CD4-positive, alpha-beta memory T cell (primary cell): ENCODE data around the gene CDK5RAP2. TPM values are rescaled to one million over a fixed set of nuclear protein-coding genes. Genes with fewer than 3 reads are reported as not detected.
A peak's percentile ranks its signal among the peaks of the same experiment; 100 is the strongest.
"Not testable (repeated sequence)": the region's sequence is repeated elsewhere in the genome, so short reads cannot be mapped to it uniquely, and the experiment has no call there.

Experiments
- CTCF ChIA-PET: fragments of 350-600 bp; sonication (Branson Sonifier 250); formaldehyde crosslinking; loops from one replicate; lab custom pipeline; 2021; ENCODE audit warnings: inconsistent platforms; ENCODE audit not compliant: partially characterized antibody; lab: Charles Lee
- POLR2A ChIA-PET: fragments of 350-600 bp; sonication (Branson Sonifier 250); formaldehyde crosslinking; loops from one replicate; lab custom pipeline; 2021; ENCODE audit not compliant: partially characterized antibody; lab: Charles Lee
- DNase-seq, 5 donors: peaks; one replicate each; pipeline versions ENCODE4 v3.0.0 to v3.0.0-alpha.2; 2020 to 2022; ENCODE audit warnings: mixed read lengths in 1 of 5
- H3K27ac ChIP-seq: one replicate; pipeline ENCODE4 v1.7.0; 2013; ENCODE audit warnings: low read depth, low read length
- H3K27me3 ChIP-seq: 2 replicates; pipeline ENCODE4 v1.7.0; 2013; ENCODE audit warnings: mild to moderate bottlenecking, low read length, moderate library complexity; ENCODE audit not compliant: insufficient read depth
- H3K36me3 ChIP-seq: 2 replicates; pipeline ENCODE4 v1.7.0; 2013; ENCODE audit warnings: mild to moderate bottlenecking, low read length, moderate library complexity; ENCODE audit not compliant: insufficient read depth
- H3K4me1 ChIP-seq: 2 replicates; pipeline ENCODE4 v1.7.0; 2013; ENCODE audit warnings: mild to moderate bottlenecking, low read length, moderate library complexity; ENCODE audit not compliant: insufficient read depth
- H3K4me3 ChIP-seq, 2 donors: one replicate each; pipeline ENCODE4 v1.7.0; 2013; ENCODE audit warnings: low read length in 2 of 2, mild to moderate bottlenecking in 1 of 2
- H3K9me3 ChIP-seq, 2 donors: one replicate each; pipeline ENCODE4 v1.7.0; 2013; ENCODE audit warnings: low read length in 2 of 2, control low read depth in 1 of 2; ENCODE audit not compliant: control insufficient read depth in 1 of 2
- H3K27ac Mint-ChIP-seq, 7 donors: one replicate each; pipeline ENCODE4 v1.8.0; 2020 to 2021; ENCODE audit warnings: mixed read lengths in 7 of 7, mild to moderate bottlenecking in 6 of 7, inconsistent platforms in 3 of 7, moderate library complexity in 3 of 7
- H3K27me3 Mint-ChIP-seq, 2 donors: one replicate each; pipeline ENCODE4 v1.8.0; 2020 to 2021; ENCODE audit warnings: mixed read lengths in 2 of 2
- H3K36me3 Mint-ChIP-seq, 2 donors: one replicate each; pipeline ENCODE4 v1.8.0; 2020 to 2021; ENCODE audit warnings: mixed read lengths in 2 of 2, inconsistent platforms in 1 of 2, mild to moderate bottlenecking in 1 of 2
- H3K4me1 Mint-ChIP-seq, 4 donors: one replicate each; pipeline ENCODE4 v1.8.0; 2020 to 2021; ENCODE audit warnings: mixed read lengths in 4 of 4, mild to moderate bottlenecking in 1 of 4
- H3K4me3 Mint-ChIP-seq, 8 donors: one replicate each; pipeline ENCODE4 v1.8.0; 2020 to 2021; ENCODE audit warnings: mixed read lengths in 8 of 8, mild to moderate bottlenecking in 7 of 8, moderate library complexity in 6 of 8, inconsistent platforms in 3 of 8
- H3K9me3 Mint-ChIP-seq, 8 donors: one replicate each; pipeline ENCODE4 v1.8.0; 2020 to 2021; ENCODE audit warnings: mixed read lengths in 8 of 8, mild to moderate bottlenecking in 5 of 8, inconsistent platforms in 3 of 8, moderate library complexity in 1 of 8
- intact Hi-C: fragments of 100-400 bp; cut with micrococcal nuclease; formaldehyde crosslinking; loops from one replicate; pipeline ENCODE4 v1.15.1; 2023
- polyA plus RNA-seq, 2 donors: library from polyadenylated mRNA; unstranded; fragments of 300-500 nt; fragmentation: Illumina TruSeq; gene quantifications; one replicate each; pipeline ENCODE4 v1.2.3, GENCODE V29; 2021
- total RNA-seq, 2 experiments: library from RNA; stranded (reverse); gene quantifications; one replicate each; pipeline ENCODE4 v1.2.3, GENCODE V29; 2021

Gene CDK5RAP2
- total and polyA plus RNA-seq, 4 experiments from 2014 or later: 3.9 to 102 (median 59.4) TPM

- H3K27ac Mint-ChIP-seq, H3K9me3 Mint-ChIP-seq, H3K4me1 Mint-ChIP-seq: not testable (repeated sequence)
These were observed 27.7 kb downstream of the CDK5RAP2 start for GRCh38 chr9:120552210-120552704.

GRCh38 chr9:120545701-120546550 lies 34.0 kb downstream of the CDK5RAP2 start:
- Histone ChIP-seq H3K4me3 (no peak overlapping the region), H3K27ac (no peak overlapping the region), H3K27me3 (no peaks in the 10 kb centered on the region), H3K36me3 (peaks cover 65% of the 10 kb centered on the region), H3K4me1 (no peaks in the 10 kb centered on the region), H3K9me3 (no peaks in the 10 kb centered on the region)
- Mint-ChIP-seq H3K27ac (no peak overlapping the region), H3K9me3 (no peaks in the 10 kb centered on the region), H3K4me3 (no peak overlapping the region), H3K4me1 (peaks cover 0 to 4% (median under 1%) of the 10 kb centered on the region in 4 donors), H3K27me3 (no peaks in the 10 kb centered on the region), H3K36me3 (peaks cover 60 to 83% of the 10 kb centered on the region in 2 donors)
- CTCF ChIA-PET: interaction anchor here (1.1 kb wide), 1 partner anchor 22 kb away, joined by 3 read pairs; no protein-coding TSS in a partner anchor
- intact Hi-C loops: no loop called here
- no peak for DNase-seq
- POLR2A ChIA-PET: no interaction called here

More at GRCh38 chr9:120552210-120552704, 27.7 kb downstream of the CDK5RAP2 start:
- peaks cover 51 to 71% of the 10 kb centered on the region in 2 donors for H3K36me3 Mint-ChIP-seq
- peaks cover 28% of the 10 kb centered on the region for H3K36me3 ChIP-seq
- POLR2A ChIA-PET, H3K27ac ChIP-seq, CTCF ChIA-PET, H3K27me3 ChIP-seq, intact Hi-C loops, H3K4me3 ChIP-seq, H3K9me3 ChIP-seq, H3K4me1 ChIP-seq, H3K27me3 Mint-ChIP-seq, H3K4me3 Mint-ChIP-seq, DNase-seq: not testable (repeated sequence)

GRCh38 chr9:120544441-120544840 lies 35.5 kb downstream of the CDK5RAP2 start:
- Mint-ChIP-seq H3K36me3 (peaks cover 58 to 83% of the 10 kb centered on the region in 2 donors), H3K9me3 (no peaks in the 10 kb centered on the region), H3K27me3 (no peaks in the 10 kb centered on the region), H3K4me3 (no peak overlapping the region), H3K4me1 (peaks cover 0 to 3% (median under 1%) of the 10 kb centered on the region in 4 donors), H3K27ac (peak overlapping the region in 1 of 7 donors; percentile 19)
- Histone ChIP-seq H3K36me3 (peaks cover 65% of the 10 kb centered on the region), H3K27ac (no peak overlapping the region), H3K4me1 (no peaks in the 10 kb centered on the region), H3K4me3 (no peak overlapping the region), H3K9me3 (no peaks in the 10 kb centered on the region), H3K27me3 (no peaks in the 10 kb centered on the region)
- intact Hi-C loops: no loop called here
- DNase-seq: no peak
- ChIA-PET CTCF (interaction anchor here (1.8 kb wide), 1 partner anchor 14 kb away, joined by 6 read pairs; no protein-coding TSS in a partner anchor), POLR2A (no interaction called here)

- H3K36me3 Mint-ChIP-seq: peaks cover 61 to 83% of the 10 kb centered on the region in 2 donors
- H3K4me1 Mint-ChIP-seq: peaks cover 0 to 3% (median under 1%) of the 10 kb centered on the region in 4 donors
- H3K27me3 ChIP-seq: no peaks in the 10 kb centered on the region
- CTCF ChIA-PET: interaction anchor here (1.8 kb wide), 1 partner anchor 12 kb away, joined by 6 read pairs; no protein-coding TSS in a partner anchor
- peak overlapping the region in 3 of 7 donors; percentile 18 to 65 (median 48) for H3K27ac Mint-ChIP-seq
- no peak overlapping the region for H3K4me3 ChIP-seq
- no peaks in the 10 kb centered on the region for H3K9me3 Mint-ChIP-seq
- H3K27me3 Mint-ChIP-seq: no peaks in the 10 kb centered on the region
- intact Hi-C loops: no loop called here
- POLR2A ChIA-PET: interaction anchor here (0.6 kb wide), 1 partner anchor 100 kb away, joined by 3 read pairs; no protein-coding TSS in a partner anchor
- peaks cover 69% of the 10 kb centered on the region for H3K36me3 ChIP-seq
- H3K27ac ChIP-seq: no peak overlapping the region
- no peaks in the 10 kb centered on the region for H3K4me1 ChIP-seq
- H3K9me3 ChIP-seq: no peaks in the 10 kb centered on the region
- no peak for DNase-seq
- no peak overlapping the region for H3K4me3 Mint-ChIP-seq
These were observed 37.1 kb downstream of the CDK5RAP2 start for GRCh38 chr9:120542701-120543490.

GRCh38 chr9:120541921-120542320 lies 38.0 kb downstream of the CDK5RAP2 start:
- Mint-ChIP-seq H3K9me3 (no peaks in the 10 kb centered on the region), H3K27ac (no peak overlapping the region), H3K27me3 (no peaks in the 10 kb centered on the region), H3K36me3 (peaks cover 61 to 86% of the 10 kb centered on the region in 2 donors), H3K4me1 (peaks cover 0 to 3% (median under 1%) of the 10 kb centered on the region in 4 donors), H3K4me3 (no peak overlapping the region)
- no peaks in the 10 kb centered on the region for H3K4me1 ChIP-seq
- no peaks in the 10 kb centered on the region for H3K27me3 ChIP-seq
- H3K27ac ChIP-seq: no peak overlapping the region
- H3K36me3 ChIP-seq: peaks cover 74% of the 10 kb centered on the region
- CTCF ChIA-PET: no interaction called here
- intact Hi-C loops: no loop called here
- no peak for DNase-seq
- no peak overlapping the region for H3K4me3 ChIP-seq
- POLR2A ChIA-PET: no interaction called here
- H3K9me3 ChIP-seq: no peaks in the 10 kb centered on the region

- Histone ChIP-seq H3K27me3 (no peaks in the 10 kb centered on the region), H3K27ac (no peak overlapping the region), H3K4me3 (no peak overlapping the region), H3K4me1 (no peaks in the 10 kb centered on the region), H3K36me3 (peaks cover 71% of the 10 kb centered on the region), H3K9me3 (no peaks in the 10 kb centered on the region)
- no peaks in the 10 kb centered on the region for H3K9me3 Mint-ChIP-seq
- H3K4me1 Mint-ChIP-seq: peaks cover 0 to 1% (median under 1%) of the 10 kb centered on the region in 4 donors
- peaks cover 61 to 89% of the 10 kb centered on the region in 2 donors for H3K36me3 Mint-ChIP-seq
- H3K4me3 Mint-ChIP-seq: no peak overlapping the region
- intact Hi-C loops: no loop called here
- CTCF ChIA-PET: interaction anchor here (1.4 kb wide), 1 partner anchor 19 kb away, joined by 3 read pairs; no protein-coding TSS in a partner anchor
- DNase-seq: no peak
- H3K27me3 Mint-ChIP-seq: no peaks in the 10 kb centered on the region
- H3K27ac Mint-ChIP-seq: no peak overlapping the region
- POLR2A ChIA-PET: no interaction called here
These were observed 40.0 kb downstream of the CDK5RAP2 start for GRCh38 chr9:120539951-120540350.
